ENCODE results near the gene ANKRD44. TPM values are rescaled to one million over a fixed set of nuclear protein-coding genes. Genes with fewer than 3 reads are reported as not detected.
A peak's percentile ranks its signal among the peaks of the same experiment; 100 is the strongest.

Gene ANKRD44
- total RNA-seq, 4 donors from 2014 or later = 24.4 to 51.8 (median 35.7) TPM

GRCh38 chr2:197103363-197103762, 207.2 kb downstream of the ANKRD44 start:
- TF ChIP-seq EP300 (IDR thresholded peaks at IDR 0.05) (no peak), POLR2A (IDR thresholded peaks at IDR 0.05) (no peak), POLR2AphosphoS5 (IDR thresholded peaks at IDR 0.05) (no peak)
- TF ChIP-seq, protein P1, sequence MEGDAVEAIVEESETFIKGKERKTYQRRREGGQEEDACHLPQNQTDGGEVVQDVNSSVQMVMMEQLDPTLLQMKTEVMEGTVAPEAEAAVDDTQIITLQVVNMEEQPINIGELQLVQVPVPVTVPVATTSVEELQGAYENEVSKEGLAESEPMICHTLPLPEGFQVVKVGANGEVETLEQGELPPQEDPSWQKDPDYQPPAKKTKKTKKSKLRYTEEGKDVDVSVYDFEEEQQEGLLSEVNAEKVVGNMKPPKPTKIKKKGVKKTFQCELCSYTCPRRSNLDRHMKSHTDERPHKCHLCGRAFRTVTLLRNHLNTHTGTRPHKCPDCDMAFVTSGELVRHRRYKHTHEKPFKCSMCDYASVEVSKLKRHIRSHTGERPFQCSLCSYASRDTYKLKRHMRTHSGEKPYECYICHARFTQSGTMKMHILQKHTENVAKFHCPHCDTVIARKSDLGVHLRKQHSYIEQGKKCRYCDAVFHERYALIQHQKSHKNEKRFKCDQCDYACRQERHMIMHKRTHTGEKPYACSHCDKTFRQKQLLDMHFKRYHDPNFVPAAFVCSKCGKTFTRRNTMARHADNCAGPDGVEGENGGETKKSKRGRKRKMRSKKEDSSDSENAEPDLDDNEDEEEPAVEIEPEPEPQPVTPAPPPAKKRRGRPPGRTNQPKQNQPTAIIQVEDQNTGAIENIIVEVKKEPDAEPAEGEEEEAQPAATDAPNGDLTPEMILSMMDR (IDR thresholded peaks at IDR 0.05) = no peak
- ATAC-seq = no peak
- 94 to 100% methylated on average over 1 of the region's 1 CpG for WGBS, 2 donors (ENCODE audit: low coverage in 1 of 2)
- H3K4me3 ChIP-seq = no peak overlapping the region
- H3K9me3 ChIP-seq = no peaks in the 10 kb centered on the region
- H3K36me3 ChIP-seq = peaks cover 0 to 33% of the 10 kb centered on the region in 2 donors
- peaks cover 0 to 15% (median 0%) of the 10 kb centered on the region in 3 donors for H3K4me1 ChIP-seq
- H3K27ac ChIP-seq = no peak overlapping the region
- no peaks in the 10 kb centered on the region for H3K27me3 ChIP-seq

GRCh38 chr2:197102231-197102630, 208.3 kb downstream of the ANKRD44 start:
- no peak for ATAC-seq
- Histone ChIP-seq H3K27me3 (no peaks in the 10 kb centered on the region), H3K4me1 (peaks cover 0 to 15% (median 0%) of the 10 kb centered on the region in 3 donors), H3K36me3 (peaks cover 0 to 33% of the 10 kb centered on the region in 2 donors), H3K4me3 (no peak overlapping the region), H3K27ac (no peak overlapping the region), H3K9me3 (no peaks in the 10 kb centered on the region)
- TF ChIP-seq EP300 (IDR thresholded peaks at IDR 0.05) (no peak), POLR2AphosphoS5 (IDR thresholded peaks at IDR 0.05) (no peak), POLR2A (IDR thresholded peaks at IDR 0.05) (no peak)
- TF ChIP-seq, protein P1 (IDR thresholded peaks at IDR 0.05) = no peak
- WGBS, 2 donors (ENCODE audit: low coverage in 1 of 2) = 75 to 100% methylated on average over 1 of the region's 1 CpG

DNA sequence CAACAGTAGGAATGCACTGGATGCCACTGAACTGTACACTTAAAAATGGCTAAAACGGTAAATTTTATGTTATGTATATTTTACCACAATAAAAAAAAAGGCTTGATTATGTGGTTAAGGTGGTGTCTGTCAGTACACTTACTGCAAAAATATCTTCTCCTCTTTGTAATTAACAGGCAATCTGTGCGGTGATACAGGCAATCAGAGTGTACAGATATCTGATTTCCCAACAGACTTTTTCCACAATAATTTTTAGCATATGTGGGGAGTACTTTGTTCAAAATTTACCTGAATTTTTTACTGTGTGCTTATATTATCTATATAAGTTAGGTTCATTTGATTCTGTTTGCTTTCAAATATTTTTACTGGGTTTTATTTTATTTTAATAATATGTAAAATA, 209.1 kb downstream of the ANKRD44 start:
- H3K9me3 ChIP-seq = no peaks in the 10 kb centered on the region
- 100% methylated on average over 2 of the region's 2 CpGs for WGBS, 2 donors (ENCODE audit: low coverage in 1 of 2)
- H3K27me3 ChIP-seq = no peaks in the 10 kb centered on the region
- no peak for ATAC-seq
- H3K27ac ChIP-seq = no peak overlapping the region
- no peak overlapping the region for H3K4me3 ChIP-seq
- peaks cover 0 to 33% of the 10 kb centered on the region in 2 donors for H3K36me3 ChIP-seq
- TF ChIP-seq POLR2AphosphoS5 (IDR thresholded peaks at IDR 0.05) (no peak), POLR2A (IDR thresholded peaks at IDR 0.05) (no peak)
- peaks cover 0 to 14% (median 0%) of the 10 kb centered on the region in 3 donors for H3K4me1 ChIP-seq

DNA sequence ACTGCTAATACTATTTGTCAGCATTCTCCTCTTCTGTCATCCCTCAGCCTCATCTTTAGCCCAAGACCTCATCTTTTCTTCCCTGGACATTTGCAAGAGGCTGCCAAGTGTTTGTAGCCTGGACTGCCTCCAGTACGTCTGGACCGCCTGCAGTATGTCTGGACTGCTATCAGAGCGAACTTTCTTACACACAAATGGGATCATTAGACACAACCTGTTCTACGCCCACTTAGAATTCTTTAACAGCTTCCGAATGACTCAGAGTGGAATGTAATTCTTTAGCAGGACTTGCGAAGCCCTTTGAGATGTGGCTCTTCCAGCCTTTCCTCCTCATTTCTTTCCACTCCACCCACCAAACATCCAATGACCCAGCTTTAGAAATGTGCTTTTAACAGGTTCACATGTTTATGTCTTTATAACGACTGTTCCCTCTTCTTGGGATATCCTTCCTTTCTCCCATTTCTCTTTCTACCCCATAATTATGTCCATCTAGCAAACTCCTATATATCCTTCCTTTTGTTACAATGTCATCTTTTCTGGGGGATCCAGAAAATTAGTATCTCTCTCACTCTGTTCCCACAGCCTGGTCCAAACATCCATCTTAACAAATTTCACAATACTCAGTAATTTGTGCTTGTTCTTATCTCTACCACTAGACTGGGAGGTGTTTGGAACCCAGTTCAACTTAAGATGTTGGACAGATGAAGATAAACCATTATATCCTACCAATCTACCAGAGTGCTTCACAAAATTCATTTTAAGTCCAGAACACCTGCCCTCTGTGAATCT, 212.8 kb downstream of the ANKRD44 start:
- Histone ChIP-seq H3K27ac (peak overlapping the region; percentile 46 to 57 (median 50)), H3K4me1 (peaks cover 0 to 14% (median 0%) of the 10 kb centered on the region in 3 donors)

DNA sequence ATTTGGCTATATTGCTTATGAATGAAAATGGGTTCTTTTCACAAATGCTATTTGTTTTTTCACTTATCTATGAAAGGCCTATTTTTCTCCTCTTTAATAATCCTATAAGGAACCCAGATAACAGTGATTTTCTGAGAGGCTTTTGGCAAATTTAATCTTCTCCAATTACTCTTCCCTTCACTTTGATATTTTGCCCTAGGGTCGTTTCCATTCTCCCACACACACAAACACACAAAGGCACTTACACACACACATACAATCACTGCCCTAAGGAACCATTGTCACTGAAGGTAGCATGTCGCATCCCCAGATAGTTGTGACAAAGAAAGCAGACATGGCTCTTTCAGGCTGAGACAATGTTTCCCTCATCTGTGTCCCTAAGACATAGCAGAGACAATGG, 213.9 kb downstream of the ANKRD44 start:
- H3K27me3 ChIP-seq = no peaks in the 10 kb centered on the region
- no peak for ATAC-seq
- no peaks in the 10 kb centered on the region for H3K9me3 ChIP-seq
- peaks cover 0 to 26% of the 10 kb centered on the region in 2 donors for H3K36me3 ChIP-seq
- no peak overlapping the region for H3K4me3 ChIP-seq
- TF ChIP-seq EP300 (IDR thresholded peaks at IDR 0.05) (no peak), POLR2AphosphoS5 (IDR thresholded peaks at IDR 0.05) (no peak), POLR2A (IDR thresholded peaks at IDR 0.05) (no peak)
- TF ChIP-seq, protein P1 (IDR thresholded peaks at IDR 0.05) = no peak
- 70 to 72% methylated on average over 2 of the region's 2 CpGs for WGBS, 2 donors (ENCODE audit: low coverage in 1 of 2)
- H3K27ac ChIP-seq = peak overlapping the region in 3 of 4 donors; percentile 29 to 57 (median 46)
- peaks cover 0 to 14% (median 0%) of the 10 kb centered on the region in 3 donors for H3K4me1 ChIP-seq

More for the DNA sequence above, 212.8 kb downstream of the ANKRD44 start:
- 10 to 18% methylated on average over 6 to 7 of the region's 7 CpGs for WGBS, 2 donors (ENCODE audit: low coverage in 1 of 2)
- no peak overlapping the region for H3K4me3 ChIP-seq
- H3K36me3 ChIP-seq = peaks cover 0 to 22% of the 10 kb centered on the region in 2 donors
- ATAC-seq = peak; percentile 96
- H3K27me3 ChIP-seq = no peaks in the 10 kb centered on the region
- TF ChIP-seq, protein P1 (IDR thresholded peaks at IDR 0.05) = no peak
- peak; percentile 55 for TF ChIP-seq POLR2AphosphoS5 (IDR thresholded peaks at IDR 0.05)
- no peaks in the 10 kb centered on the region for H3K9me3 ChIP-seq

All from gastroesophageal sphincter (tissue), 4 donors.